OCI-M1 (cell line): ENCODE measurements around the gene GRIN2A.
A peak's percentile ranks its signal among the peaks of the same experiment; 100 is the strongest.

Experiments
- DNase-seq: peaks from one replicate; lab custom pipeline; 2025; lab: John Stamatoyannopoulos, UW

Gene GRIN2A

DNA sequence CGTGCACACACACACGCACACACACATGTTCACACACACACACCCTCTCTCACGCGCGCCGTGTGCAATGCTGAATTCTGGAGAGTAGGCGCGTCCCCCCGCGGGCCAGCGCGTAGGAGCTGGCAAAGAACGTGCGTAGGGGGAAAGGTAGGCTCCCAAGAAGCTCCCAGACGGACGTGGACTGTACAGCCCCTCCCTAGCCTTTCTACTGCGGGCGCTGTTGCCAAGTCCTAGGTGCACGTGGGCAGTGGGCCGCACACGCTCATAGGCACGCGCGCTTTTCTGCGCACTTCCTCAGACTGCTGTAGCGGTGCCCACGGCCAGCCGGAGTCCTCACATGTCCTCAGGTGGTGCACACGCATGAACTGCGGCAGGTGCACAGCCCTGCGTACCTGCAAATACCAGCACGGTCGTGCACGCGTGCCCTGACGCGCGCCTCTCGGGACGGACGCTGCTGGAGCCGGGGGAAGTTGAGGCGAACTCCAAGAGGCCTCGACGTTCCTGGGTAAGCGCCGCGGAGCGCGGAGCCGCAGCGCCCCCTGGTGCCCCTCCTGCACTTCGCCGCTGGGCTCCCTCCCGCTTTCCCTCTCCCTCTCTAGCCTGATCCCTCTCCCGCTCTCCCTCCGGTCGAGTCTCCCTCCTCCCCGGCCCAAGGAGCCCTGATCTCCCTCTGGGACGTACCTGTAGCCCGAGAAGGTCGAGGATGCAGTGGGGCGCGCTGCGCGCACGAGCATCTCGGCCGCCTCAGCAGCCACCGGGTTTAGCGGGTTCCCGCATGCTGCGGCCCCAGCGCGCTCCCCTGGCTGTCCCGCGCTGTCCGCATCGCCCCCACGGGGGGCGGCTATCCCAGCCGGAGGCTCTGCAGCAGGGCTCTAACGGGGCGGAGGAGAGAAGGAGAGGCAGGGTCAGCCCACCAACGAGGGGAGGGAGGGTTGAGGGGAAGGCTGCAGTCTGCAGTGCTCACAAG, 749 bp downstream of the GRIN2A start:
- DNase-seq, result no peak

DNA sequence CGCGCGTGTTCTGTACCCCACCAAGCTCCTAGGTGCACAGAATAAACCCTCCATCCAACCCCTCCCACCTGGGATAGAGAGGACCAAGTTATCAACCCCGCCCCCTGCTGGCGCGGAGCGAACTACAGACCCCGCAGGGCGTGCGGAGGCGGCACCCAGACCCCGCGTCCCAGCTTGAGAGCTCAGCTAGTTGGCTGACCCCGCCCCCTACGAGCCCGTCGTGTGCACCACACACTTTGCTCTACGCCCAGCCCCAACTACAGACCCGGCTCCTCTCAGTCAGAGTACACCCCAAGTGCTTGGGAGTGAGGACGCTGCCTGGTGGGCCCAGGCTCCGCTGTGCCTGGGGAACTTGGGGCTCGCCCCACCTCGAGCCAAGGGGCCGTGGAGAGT, 1.5 kb downstream of the GRIN2A start:
- DNase-seq, result no peak

DNA sequence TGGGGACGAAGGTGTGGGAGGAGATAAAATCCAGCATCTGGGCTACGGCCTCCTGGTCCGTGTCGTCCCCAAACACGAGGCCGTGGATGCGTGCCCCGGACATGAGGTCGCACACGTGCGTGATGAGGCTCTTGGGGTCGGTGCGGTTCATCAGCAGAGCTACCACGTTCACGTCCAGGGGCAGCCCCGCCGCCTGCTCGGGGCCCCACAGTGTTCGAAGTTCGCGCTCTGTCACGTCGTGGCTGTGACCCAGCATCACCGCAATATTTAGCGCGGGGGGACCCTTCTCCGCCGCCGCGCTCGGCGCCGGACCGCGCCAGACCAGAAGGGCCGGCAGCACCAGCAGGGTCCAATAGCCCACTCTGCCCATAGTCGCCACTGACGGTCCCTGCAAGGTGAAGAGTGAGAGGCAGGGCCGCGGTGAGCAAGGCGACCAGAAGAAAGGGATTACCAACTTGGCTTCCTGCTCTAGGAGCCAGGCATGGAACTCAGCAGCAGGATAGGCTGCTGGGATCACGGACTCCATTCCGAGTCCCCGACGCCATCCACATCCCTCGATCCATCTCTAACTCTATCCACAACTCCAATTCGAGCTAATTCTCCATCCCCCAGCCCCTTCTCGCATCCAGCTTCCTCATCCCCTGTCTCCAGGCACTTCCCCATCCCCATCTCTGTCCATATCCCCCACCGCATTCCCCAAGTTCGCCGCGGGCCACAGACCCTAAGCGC, 2.0 kb downstream of the GRIN2A start:
- DNase-seq, result no peak

DNA sequence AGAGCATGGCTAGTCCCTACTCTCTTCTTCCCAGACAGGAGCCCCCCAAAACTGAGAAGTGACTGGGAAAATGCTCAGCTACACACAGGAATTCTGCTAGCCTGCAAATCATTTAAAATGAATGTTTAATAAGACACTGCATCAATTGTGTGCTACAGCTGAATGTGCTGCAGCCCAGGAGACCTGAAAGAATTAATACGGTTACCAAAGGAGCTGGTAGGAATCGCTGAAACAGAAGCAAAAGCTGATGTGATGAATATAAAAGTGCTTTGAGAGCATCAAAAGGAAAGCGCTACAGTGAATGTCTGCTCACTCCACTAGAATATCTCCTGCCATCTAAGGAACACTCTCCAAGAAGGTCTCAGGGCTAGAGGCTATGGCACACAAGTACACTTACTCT, 3.7 kb downstream of the GRIN2A start:
- no peak for DNase-seq

DNA sequence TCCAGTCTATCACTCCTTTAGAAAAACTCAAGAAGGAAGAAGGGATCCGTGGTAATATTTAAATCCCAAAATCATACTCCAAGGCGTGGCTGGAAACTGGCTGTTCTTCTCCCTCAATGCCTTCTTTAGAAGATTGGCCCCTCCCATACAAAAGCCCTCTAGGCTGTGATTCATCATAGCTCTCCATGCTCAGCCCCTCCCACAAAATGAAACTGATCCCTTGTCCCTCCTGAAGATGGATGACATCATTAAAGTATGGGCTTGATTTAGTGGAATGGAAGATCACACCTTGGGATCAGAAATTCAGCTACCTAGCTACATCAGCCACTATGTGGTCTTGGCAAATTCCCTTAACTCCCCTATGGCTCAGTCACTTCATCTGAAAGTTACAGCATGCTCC, 4.1 kb downstream of the GRIN2A start:
- no peak for DNase-seq

DNA sequence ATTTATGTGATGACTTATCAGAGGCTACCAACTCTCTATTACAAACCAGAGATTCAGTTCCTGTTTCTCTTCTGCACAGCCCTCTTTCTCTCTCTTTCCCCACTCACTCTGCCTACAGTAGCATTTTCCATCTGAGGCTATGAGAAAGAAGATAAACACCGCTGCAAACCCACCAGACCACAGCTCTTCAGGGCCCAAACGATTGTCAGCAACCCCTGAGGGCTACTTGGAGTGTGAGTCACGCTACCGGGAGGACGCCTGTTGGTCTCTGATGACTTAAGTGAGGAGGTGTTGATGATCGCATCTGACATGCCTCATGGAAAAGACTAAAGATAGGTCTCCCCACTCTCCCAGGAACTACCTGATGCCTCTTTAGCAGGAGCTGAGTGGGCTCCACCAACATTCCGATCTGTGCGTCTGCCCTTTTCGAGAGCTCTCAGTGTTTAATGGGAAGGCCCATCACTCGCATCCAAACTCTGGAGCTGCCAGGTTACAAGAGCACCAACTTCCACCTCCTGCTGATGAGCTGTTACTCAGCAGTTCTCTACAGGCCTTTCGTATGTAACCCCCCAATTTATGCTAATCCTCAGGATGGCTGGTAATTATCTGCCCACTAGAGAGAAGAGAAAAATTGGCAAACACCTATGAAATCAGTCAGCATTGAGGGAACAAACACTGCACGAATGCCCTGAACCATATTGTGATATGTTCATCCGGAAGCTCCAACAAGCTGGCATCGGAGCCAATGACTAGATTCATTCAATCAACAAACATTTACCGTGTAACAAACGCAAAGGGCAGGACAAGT, 9.2 kb downstream of the GRIN2A start:
- peak; percentile 6 for DNase-seq

DNA sequence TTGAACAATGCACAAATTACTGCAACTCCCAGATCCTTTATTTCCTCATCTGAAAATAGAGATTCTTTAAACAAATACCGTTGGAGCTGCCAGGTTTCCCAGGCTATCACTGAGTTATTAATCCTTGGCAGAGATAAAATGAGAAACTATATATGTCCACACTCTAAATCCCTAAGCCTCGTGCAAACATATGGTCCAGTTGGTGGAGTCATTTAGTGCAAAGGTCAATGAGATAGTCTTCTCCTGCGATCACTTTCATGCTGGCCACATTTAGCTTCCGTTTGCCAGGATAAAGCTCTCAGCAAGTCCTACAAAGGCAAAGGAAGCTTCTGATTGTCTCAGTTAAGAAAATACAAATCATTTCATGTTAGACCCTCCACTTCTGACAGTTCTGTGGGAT, 11.0 kb downstream of the GRIN2A start:
- no peak for DNase-seq

DNA sequence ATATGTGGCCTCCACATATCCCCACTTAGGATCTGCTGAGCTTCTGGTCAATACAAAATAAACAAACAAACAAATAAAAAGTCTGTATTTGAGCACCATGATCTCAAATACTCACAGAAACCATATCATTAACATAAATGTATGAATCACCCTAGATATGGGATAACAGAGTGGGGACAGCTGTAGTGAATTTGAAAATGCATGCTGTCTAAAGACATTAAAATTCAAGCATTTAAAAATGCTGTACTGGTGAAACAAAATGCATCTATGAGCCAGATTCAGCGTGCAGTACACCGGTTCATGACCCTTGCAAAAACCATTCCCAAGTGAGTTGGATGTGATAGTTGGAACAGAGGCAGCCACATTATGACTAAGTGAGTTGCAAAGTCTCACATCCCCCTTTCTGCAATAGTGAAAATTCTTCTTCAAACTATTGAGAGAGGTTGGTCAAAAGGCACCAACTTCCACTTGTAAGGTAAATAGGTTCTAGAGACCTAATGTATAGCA, 12.3 kb downstream of the GRIN2A start:
- DNase-seq, result no peak

DNA sequence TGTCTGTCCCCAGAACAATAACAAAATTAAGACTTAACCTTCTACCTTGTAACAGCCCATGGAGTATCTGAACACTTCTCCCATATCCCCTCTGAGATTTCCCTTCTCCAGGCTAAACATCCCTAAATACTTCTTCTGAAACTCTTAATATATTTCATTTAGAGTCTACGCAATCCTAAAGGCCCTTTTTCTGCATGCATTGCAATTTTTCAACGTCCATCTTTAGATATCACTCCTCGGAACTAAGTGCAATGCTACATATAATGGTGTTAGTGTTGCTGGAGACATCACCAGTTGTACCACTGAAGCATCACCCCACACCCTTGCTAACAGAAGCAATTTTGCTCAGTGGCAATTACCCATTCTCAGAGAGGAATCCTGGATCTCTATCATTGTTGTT, 13.2 kb downstream of the GRIN2A start:
- no peak for DNase-seq

DNA sequence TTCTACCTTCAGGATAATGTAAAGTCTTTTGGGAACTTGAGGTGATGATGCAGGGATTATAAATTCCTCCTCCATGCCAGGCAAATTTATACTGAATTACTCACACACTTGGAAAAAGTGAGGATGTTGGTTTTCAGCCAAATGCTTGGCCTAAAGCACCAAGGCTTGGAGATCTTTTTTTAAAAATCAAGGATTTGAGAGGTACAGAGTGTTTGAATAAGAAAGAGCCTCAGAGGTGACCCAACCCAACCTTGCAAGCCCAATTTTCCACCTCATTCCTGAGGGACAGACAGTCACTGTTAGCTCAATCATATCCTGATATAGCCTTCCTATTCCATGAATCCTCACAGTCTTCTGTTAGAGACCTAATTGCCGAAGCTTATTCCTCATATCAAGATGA, 14.0 kb downstream of the GRIN2A start:
- DNase-seq, result no peak

DNA sequence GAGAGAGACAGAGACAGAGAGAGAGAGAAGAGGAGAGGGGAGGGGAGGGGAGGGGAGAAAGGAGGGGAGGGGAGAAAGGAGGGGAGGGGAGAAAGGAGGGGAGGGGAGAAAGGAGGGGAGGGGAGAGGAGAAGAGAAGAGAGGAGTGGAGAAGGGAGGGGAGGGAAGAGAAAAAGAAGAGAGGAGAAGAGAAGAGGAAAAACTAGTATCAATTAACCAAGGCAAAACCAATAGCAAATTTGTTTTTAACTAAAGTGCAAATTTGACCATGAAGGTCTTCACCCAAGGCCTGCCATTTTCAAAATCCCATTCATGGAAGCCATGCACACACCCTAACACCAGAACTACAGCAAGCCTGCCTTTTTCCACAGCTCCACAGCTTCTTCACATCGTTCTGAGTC, 16.6 kb downstream of the GRIN2A start:
- DNase-seq, result no peak

DNA sequence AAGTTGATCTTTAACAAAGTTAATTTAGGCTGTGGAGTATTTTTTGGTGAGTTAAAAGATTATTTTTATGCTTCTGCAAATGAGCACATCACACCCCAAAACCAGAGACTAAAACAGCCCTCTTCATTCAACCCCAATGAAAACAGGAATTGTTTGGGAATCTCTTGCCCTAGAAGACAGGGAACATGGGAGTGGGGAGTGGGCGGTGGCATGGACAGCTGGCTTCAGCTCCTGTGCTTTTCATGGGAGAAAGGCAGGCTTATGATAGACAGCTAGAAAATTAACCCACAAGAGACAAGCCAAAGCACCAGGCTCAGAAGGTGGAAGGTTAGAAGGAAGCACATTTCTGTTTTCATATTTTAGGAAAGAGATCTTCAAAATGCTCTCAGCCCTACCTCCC, 19.2 kb downstream of the GRIN2A start:
- DNase-seq, result no peak

DNA sequence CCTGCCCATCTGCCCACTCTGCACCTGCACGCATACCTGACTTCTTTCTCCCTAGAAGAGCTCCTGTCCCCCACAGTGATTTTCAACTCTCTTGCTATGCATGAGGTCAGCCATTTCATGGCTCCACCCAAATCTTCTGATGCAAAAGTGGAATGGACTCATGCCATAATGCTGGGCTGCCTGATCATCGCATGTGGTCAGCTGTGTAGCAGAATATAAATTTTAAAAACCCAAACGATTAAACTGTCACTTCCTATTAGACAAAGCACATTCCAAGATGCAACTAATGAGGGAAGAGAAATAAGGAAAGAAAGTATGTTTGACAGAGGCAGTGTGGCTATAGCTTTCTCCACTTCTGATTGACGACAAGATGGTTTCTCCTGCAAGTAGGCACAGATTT, 26.1 kb downstream of the GRIN2A start:
- no peak for DNase-seq

DNA sequence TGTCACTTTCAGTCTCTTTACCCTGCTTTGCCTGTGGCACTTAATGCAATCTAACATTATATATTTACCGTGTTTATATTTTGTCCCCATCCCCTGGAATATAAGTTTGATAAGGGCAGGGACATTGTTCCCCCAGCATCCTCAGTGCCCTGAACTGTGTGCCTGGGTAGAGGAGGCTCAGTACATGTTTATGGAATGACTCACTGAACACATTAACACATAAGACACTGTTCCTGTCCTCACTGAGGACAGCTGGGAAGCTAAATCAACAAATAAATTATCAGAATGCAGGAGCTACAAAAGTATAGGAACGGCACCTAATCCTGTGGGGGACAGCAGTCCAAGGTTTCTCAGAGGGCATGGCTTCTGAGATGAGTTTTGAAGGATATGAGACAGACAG, 27.8 kb downstream of the GRIN2A start:
- no peak for DNase-seq

DNA sequence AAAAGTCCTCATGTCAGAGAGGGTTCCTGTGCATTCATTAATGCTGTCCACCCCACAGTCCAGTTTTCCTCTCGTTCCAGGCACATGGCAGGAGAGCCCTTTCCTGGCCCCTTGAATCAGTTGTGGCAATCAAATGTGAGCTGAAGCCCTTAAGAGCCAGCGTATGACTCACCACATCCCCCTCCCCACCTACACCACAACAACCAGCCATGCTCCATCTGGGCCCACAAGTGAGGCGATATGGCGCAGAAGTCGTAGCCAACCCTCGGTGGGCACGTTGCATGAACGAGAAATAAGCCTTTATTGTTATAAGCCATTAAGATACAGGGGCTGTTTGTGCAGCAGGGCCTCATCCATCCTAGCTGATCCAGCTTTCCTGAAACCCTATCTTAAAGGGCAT, 28.2 kb downstream of the GRIN2A start:
- DNase-seq, result no peak

DNA sequence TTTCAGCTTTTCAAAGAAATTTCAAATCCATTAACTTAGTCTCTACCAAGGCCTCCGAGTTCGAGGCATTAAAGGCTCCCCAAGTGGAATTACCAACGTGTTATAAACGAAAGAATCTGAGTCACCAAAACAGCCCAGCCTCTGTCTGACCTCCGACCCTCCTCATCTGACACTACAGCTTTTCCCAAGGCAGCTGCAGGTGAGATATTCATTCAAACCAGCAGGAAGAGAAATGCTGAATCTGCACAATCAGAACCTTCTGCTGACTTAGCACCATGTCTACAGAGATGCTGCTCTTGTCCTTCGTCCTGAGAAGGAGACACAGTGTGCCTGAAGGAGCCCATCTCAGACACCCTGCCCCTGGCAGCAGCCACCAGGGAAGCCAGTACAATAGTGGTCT, 30.5 kb downstream of the GRIN2A start:
- no peak for DNase-seq

DNA sequence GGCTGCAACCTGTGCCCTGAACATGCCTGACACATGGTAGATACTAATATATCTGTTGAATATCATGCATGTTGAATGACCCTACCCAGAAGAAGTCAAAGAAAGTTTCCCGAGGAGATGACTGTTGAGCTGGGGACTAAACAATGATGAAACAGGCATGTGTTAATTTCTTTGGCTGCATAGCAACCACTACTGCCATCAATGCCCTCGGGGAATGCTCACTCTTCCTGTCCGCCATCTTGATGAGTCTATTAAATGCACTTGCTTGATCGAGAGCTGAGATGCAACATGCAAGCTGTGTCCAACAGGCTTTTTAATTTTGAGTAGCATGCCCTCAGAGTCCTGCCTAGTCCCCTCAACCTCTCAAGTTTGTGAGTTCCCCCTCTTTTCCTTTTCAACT, 31.3 kb downstream of the GRIN2A start:
- DNase-seq, result no peak

DNA sequence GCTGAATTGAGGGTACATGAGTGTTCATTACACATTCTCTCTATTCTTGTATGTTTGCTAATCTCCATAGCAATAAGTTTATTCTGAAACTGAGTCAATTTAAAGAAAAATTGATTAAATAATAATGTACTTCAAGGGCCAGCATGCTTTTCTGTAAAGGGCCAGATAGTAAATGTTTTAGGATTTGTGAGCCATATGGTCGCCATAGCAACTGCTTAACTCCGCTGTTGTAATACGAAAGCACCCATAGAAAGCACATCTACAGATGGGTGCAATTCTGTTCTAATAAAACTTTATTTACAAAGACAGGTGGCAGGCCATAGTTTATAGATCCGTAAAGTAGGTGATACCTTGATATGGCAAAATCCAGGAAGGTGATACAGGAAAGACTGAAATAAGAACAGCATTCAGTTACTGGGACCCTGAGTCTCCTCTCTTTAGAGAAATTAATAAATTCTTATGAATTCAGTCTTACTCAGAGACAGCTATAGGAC, 36.6 kb downstream of the GRIN2A start:
- no peak for DNase-seq

DNA sequence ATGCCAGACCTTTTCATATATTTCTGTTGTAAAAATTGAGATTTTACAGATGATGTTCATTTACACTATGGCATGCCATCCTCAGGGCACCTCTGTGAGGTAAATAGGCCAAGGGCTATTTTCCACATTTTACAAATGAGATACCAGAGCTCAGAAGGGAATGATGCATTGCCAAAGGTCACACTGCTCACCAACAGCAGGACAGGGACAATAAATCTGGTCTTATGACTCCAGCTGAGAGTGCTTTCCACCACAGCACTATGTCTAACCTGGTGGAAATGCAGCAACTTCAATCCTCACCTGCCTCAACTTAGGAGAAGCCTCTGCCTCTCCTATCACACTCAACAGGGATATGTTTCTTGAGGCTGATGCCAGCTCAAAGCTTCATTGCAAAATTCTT, 40.6 kb downstream of the GRIN2A start:
- no peak for DNase-seq

DNA sequence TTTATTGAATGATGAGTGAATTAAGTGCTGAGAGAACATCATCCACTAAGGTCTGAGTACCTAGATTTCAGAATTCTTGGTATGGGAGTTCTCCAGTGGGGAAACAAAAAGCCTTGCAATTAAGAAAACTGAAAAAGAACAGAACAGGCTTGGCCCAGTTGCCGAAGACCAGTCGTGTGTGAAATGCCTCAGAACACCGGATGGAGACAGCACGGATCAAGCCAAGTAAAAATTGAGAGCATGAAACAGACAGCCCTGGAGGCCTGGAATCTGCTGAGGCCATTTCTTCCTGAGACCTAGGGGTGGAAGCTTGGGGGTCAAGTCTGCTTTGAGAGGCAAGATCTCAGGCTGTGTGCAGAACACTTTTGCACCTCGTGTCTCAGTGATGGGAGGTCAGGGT, 43.3 kb downstream of the GRIN2A start:
- no peak for DNase-seq

DNA sequence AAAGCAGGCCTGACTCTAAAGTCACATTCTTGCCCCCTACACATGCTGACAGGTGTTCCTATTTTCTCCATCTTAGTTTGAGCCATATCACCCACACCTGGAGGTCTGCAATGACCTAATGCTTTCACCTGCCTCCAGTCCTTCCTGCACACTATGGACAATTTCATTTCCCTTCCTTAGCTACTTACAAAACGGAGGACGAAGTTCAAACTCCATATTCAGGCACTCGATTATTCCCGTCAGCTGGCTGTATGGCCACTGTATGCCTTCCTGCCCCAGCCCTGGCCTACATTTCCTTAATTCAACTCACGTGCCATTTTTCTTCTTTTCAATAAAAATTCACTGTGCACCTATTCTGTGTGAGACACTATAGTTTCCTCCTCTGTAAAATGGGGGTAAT, 44.9 kb downstream of the GRIN2A start:
- no peak for DNase-seq

DNA sequence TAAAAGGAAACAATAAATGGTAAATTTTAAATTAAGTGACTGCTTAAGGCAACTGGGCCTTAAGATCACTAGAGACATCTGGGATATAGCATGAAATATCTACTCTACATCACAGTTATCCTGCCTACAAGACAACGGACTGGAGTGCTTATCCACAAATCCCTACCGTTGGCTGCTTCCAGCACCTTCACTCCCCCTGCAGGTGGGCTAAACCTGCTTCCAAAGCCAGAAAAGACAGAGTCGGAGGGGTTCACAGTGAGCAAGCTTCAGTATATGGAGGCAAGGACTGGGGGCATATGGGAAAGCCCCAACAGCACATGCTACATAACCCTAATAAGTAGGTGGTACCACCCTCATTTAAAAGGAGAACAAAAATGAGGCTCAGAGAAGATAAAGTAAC, 45.3 kb downstream of the GRIN2A start:
- no peak for DNase-seq
